EH (cell line): ENCODE results near the gene TGM3.
"Not testable (repeated sequence)": the region's sequence is repeated elsewhere in the genome, so short reads cannot be mapped to it uniquely, and the experiment has no call there.

Source experiments
- DNase-seq: peaks from one replicate; pipeline ENCODE4 v3.0.0-alpha.2; 2015; ENCODE audit warnings: low read depth

TGM3 gene

GRCh38 chr20:2295886-2296515, at the start of gene TGM3:
TSS of gene TGM3 (plus strand) at chr20:2296001. CDS start at chr20:2296064, 63 bp downstream.
- no peak for DNase-seq

GRCh38 chr20:2246069-2246491, 49.7 kb upstream of the TGM3 start:
- DNase-seq, result peak; percentile 21

- no peak for DNase-seq
Observed at GRCh38 chr20:2248837-2249236, 47.0 kb upstream of the TGM3 start.

- no peak for DNase-seq
Observed at GRCh38 chr20:2249935-2250334, 45.9 kb upstream of the TGM3 start.

- DNase-seq, result no peak
Observed at GRCh38 chr20:2252419-2252997, 43.3 kb upstream of the TGM3 start.

- DNase-seq, result no peak
Observed at GRCh38 chr20:2253256-2253655, 42.5 kb upstream of the TGM3 start.

- peak; percentile 19 for DNase-seq
Observed at GRCh38 chr20:2254333-2254732, 41.5 kb upstream of the TGM3 start.

- DNase-seq, result no peak
Observed at GRCh38 chr20:2255926-2256531, 39.8 kb upstream of the TGM3 start.

- no peak for DNase-seq
Observed at GRCh38 chr20:2259731-2260130, 36.1 kb upstream of the TGM3 start.

- no peak for DNase-seq
Observed at GRCh38 chr20:2260250-2260649, 35.6 kb upstream of the TGM3 start.

- no peak for DNase-seq
Observed at GRCh38 chr20:2261046-2261485, 34.7 kb upstream of the TGM3 start.

GRCh38 chr20:2261629-2262028, 34.2 kb upstream of the TGM3 start:
- no peak for DNase-seq

GRCh38 chr20:2264118-2264517, 31.7 kb upstream of the TGM3 start:
- no peak for DNase-seq

- DNase-seq, result not testable (repeated sequence)
Observed at GRCh38 chr20:2264621-2265374, 31.0 kb upstream of the TGM3 start.

- DNase-seq, result no peak
Observed at GRCh38 chr20:2273634-2274302, 22.0 kb upstream of the TGM3 start.

- DNase-seq, result no peak
Observed at GRCh38 chr20:2276015-2276414, 19.8 kb upstream of the TGM3 start.

- DNase-seq, result no peak
Observed at GRCh38 chr20:2279253-2279779, 16.5 kb upstream of the TGM3 start.

- DNase-seq, result no peak
Observed at GRCh38 chr20:2280082-2280481, 15.7 kb upstream of the TGM3 start.

- DNase-seq, result no peak
Observed at GRCh38 chr20:2281563-2281962, 14.2 kb upstream of the TGM3 start.

- no peak for DNase-seq
Observed at GRCh38 chr20:2282181-2282580, 13.6 kb upstream of the TGM3 start.

GRCh38 chr20:2283706-2284423, 11.9 kb upstream of the TGM3 start:
- no peak for DNase-seq
